ENCODE measurements around the gene ARMS2.

The ARMS2 gene

GRCh38 chr10:122474131-122474818 lies 19.8 kb downstream of the ARMS2 start:
- no peak for DNase-seq

DNA sequence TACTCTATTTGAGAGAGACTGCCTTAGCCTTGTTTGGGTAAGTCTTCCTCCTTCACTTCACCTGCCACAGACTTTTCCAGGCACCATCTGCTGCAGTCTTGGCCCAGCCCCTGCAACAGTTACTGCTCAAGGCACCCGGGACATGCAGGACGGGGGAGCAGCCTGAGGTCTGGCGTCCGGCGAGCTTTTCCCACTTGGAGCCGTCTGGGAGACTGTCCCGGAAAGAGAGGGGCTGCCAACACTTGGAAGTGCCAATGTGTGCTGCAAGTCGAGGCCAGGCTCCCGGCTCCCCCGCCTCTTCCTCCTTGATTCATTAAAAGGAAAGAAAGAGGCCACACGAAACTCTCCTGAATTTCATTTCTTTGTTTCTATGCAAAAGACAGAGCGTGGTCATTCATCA lies 20.6 kb downstream of the ARMS2 start:
- DNase-seq = no peak

DNA sequence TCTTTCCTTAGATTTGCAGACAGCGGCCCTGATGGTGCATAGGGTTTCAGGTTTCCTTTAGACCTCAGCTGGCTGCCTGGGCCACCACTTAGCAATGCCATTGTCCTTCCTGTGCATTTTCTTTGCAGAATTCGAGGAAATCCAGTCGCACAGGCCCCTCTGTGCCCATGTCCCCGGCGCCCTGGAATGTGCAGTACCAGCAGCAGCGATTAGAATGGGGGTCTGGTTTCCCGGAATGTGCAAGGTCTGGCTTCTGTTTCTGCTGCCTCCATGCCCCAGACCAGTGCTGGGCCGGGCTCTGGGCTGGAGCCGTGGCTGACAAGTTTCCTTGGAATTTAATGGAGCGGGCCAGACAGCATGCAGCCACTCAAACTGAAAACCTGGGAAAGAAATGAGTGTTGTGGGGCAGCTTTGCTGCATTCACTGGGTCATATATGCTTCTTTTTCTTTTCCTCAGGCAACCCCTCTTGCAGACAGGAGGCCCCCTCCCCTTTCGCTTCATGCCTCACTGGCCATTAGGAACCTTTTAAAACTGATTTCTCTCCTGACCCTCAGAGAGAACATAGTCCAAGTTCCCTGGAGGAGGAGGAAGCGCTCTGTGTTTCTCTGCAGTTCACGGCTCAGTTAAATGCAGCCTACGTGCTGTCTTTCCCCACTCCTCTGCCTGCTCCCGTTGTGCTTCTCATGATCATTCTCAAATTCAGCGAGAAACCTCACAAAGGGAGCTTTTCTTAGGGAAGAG lies 21.3 kb downstream of the ARMS2 start:
- DNase-seq = no peak

DNA sequence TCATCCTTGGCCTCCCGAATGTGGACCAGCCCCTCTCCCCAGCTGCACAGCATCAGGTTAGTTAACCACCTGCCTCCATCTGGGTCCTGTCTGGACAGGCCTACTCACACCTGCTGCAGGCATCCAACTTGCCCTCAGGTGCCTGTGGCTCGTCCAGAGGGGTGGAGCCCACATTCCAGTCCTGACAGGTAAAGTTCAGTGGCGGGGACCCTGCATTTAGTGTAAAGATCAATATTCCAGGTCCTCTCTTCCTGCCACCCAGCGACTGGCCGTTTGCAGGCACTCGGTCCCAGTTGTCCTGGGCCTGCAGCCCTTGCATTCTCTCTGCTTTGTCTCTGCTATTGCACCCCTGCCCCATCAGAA lies 21.9 kb downstream of the ARMS2 start:
- no peak for DNase-seq

DNA sequence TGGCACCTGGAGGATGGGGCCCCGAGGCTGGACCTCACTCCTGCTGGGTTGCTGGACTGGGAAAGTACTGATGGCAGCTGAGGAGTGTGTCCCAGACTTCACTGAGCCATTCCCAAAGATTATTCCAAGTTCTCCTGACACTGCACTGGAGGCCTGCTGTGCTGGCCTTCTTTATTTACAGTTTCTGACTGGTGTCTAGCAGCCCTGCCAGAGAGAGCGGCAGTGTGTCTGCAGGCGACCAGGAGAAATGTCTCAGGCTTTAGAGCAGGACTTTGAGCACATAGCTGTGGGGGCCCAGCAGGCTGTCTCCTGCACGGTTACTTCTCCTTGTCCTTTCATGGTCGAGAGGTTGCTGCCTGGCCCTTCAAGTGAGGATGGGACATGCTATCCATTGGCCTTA lies 23.0 kb downstream of the ARMS2 start:
- no peak for DNase-seq

- no peak for DNase-seq
These were observed 24.5 kb downstream of the ARMS2 start for GRCh38 chr10:122478971-122479370.

GRCh38 chr10:122480146-122480833 lies 25.8 kb downstream of the ARMS2 start:
- no peak for DNase-seq

- DNase-seq = no peak
These were observed 27.0 kb downstream of the ARMS2 start for GRCh38 chr10:122481296-122482056.

- no peak for DNase-seq
These were observed 30.0 kb downstream of the ARMS2 start for GRCh38 chr10:122484276-122485060.

GRCh38 chr10:122485670-122486069 lies 31.2 kb downstream of the ARMS2 start:
- no peak for DNase-seq

GRCh38 chr10:122486406-122487080 lies 32.1 kb downstream of the ARMS2 start:
- no peak for DNase-seq

GRCh38 chr10:122487174-122487765 lies 32.8 kb downstream of the ARMS2 start:
- DNase-seq = no peak

DNA sequence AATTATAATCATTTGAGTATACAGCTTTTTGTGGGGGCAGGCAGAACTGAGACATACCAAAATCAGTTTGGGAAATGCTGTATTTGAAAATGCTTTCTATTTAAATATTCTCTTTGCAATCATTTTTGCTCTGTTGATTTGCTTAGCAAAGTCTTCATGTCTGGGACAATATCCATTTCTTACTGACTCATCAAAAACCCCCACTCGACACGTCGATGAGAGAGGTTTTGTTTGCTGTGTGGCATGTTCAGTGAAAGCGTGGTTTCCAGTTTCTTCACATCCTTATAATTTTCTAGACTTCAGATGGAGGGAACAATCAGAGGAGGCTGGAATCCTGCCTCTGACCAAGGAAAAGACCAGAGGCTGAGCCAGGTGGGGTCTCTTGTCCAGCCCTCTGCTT lies 35.8 kb downstream of the ARMS2 start:
- no peak for DNase-seq

DNA sequence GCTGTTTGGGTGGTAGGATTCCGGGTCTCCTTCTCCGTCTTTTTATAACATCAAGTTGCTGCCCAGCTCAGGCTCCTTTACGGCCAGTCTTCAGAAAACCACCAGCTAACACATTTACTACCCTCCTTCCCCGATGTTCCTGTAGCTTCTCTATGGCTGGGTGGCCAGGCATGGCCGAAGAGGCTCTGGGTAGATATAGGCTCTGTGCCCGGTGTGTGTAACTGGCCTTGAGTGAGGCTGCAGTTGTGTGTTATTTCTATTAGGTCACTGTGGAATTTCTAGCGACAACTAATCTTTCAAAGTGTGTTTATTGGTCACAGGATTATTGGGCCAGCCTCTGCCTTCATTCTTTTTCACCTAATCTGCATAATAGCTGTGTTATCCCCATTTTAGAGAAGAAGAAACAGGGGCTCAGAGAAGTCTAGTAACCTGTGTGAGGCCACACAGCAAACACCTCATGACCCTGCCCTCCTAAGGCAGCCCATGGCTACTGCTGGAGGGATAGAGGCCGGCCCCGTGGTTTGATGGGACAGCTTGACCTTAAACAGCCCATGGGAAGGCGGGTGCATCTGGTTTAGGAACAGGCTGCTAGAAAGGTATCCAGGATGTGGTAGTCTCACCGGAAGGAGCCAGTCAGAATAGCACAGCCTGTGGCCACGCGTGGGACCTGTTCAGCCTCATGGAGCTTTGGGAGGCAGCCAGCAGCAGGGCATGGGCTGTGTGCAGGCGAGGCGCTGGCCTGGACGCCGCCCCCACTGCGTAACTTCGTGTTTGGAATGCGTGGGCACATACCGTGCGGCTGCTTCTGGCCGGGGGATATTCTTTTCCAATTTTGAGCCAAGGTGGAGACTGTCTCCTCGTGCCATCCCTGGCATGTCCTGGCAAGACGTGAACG lies 36.6 kb downstream of the ARMS2 start:
- DNase-seq = peak; percentile 20

DNA sequence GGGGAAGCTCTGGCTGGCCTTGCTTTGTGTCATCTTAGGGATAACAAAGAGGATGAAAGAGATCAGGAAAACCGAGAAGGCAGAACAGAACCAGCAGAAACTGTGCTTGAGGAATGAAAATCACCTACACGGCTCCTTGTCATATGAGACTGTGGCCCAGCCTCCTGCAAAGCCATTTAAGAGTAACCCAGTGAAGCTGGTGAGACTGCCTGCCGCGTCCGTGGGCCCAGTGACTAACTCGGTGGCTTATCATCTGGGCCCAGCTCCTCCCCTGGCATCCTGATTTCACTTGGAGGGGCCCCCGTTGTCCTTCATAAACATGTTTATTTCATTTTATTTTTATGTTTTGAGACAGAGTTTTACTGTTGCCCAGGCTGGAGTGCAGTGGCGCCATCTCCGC lies 37.6 kb downstream of the ARMS2 start:
- DNase-seq = no peak

- no peak for DNase-seq
These were observed 38.6 kb downstream of the ARMS2 start for GRCh38 chr10:122492999-122493481.

DNA sequence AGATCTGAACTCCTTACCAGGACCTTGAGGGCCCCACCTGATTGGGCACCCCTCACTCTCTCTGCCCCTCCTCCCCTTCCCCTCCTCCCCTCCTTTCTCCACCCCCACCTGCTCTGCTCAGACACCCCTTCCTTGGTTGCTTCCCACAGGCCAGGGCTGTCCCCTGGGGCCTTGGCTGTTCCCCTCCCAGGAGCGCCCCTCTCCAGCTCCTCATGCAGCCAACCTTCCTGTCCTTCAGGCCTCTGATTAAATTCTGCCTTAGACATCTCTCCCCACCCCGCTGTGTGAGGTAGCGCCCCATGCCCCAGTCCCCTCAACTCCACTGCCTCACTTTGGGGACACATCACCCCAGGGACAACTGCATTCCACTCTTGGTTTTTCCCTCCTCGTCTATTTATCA lies 39.3 kb downstream of the ARMS2 start:
- no peak for DNase-seq

- no peak for DNase-seq
These were observed 39.8 kb downstream of the ARMS2 start for GRCh38 chr10:122494173-122494820.

DNA sequence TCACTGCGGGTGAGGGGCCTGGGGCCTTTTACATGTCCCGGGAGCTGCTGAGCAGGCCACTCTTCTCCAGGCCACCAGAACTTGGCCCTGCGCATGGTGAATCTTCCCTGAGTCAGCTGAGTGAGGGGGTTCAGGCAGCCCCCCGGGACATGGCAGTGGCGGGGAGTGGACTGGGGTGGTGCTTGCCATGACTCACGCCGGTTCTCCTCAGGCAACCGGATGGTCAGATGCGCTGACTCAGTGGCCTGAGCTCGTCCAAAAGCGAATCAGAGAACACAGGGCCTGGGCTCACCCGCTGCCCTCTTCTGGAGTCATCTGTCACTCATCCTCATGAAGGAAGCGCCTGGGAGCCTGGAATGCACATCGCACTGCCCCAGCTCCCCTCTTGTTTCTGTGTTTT lies 40.4 kb downstream of the ARMS2 start:
- DNase-seq = no peak

All from stimulated activated CD4-positive, alpha-beta T cell treated with anti-CD3 and anti-CD28 coated beads, Interleukin-1b, Interleukin-23, amount 100 ng/mL, for 48 hours (primary cell).